Neural progenitor cell (in vitro differentiated cells): ENCODE measurements around the gene RRBP1.

Experiments used
- CTCF ChIP-seq: fragments of 200-600 bp; sonication (generic); IDR thresholded peaks from 2 replicates; pipeline ENCODE4 v1.5.1; 2017; ENCODE audit warnings: antibody characterized with exemption, mild to moderate bottlenecking
- EZH2 ChIP-seq: fragments of 200-600 bp; sonication (generic); IDR thresholded peaks from 2 replicates; pipeline ENCODE4 v1.6.1; 2017; ENCODE audit warnings: antibody characterized with exemption, mild to moderate bottlenecking, moderate library complexity

GRCh38 chr20:17647391-17648314 lies 34.4 kb downstream of the RRBP1 start:
- TF ChIP-seq CTCF (no peak), EZH2 (no peak)
